SK-N-SH (cell line): Measurements from ENCODE around the gene NUP37. TPM values are rescaled to one million over a fixed set of nuclear protein-coding genes. Genes with fewer than 3 reads are reported as not detected.

Experiments used
- CTCF ChIA-PET: fragments of 300-600, 350-600 bp; formaldehyde crosslinking; extraction: SDS; loops from one replicate; lab custom pipeline; 2021; lab: Yijun Ruan, JAX
- POLR2A ChIA-PET: fragments of 350-600 bp; sonication (Branson Sonifier 250); formaldehyde crosslinking; extraction: SDS; loops from one replicate; lab custom pipeline; 2020; ENCODE audit warnings: antibody characterized with exemption, inconsistent platforms; lab: Yijun Ruan, JAX
- DNase-seq: peaks from one replicate; pipeline ENCODE4 v3.0.0; 2012
- H2AFZ ChIP-seq: fragments of 200-600 bp; sonication (generic); 2 replicates; pipeline ENCODE4 v1.8.1; 2016; ENCODE audit warnings: antibody characterized with exemption, mild to moderate bottlenecking, low read depth
- H3F3A ChIP-seq: fragments of 200-600 bp; sonication (generic); replicated peaks from 2 replicates; pipeline ENCODE3; 2016; ENCODE audit warnings: antibody characterized with exemption, mild to moderate bottlenecking; ENCODE audit not compliant: insufficient read depth
- H3K27ac ChIP-seq, 2 experiments: fragments of 200-500 bp in 1 of 2; fragments of 200-600 bp in 1 of 2; sonication (Bioruptor generic) in 1 of 2; sonication (generic), shearing (Covaris generic) in 1 of 2; 2 replicates each; pipeline versions ENCODE4 v1.5.1 to v1.6.1; 2014 to 2016; ENCODE audit warnings: low read depth in 2 of 2, inconsistent platforms in 1 of 2, low read length in 1 of 2, mild to moderate bottlenecking in 1 of 2, mixed read lengths in 1 of 2
- H3K27me3 ChIP-seq: fragments of 200-600 bp; sonication (generic), shearing (Covaris generic); 2 replicates; pipeline ENCODE4 v1.6.1; 2016; ENCODE audit warnings: mixed run types; ENCODE audit not compliant: insufficient read depth
- H3K36me3 ChIP-seq, 2 experiments: fragments of 200-500 bp in 1 of 2; fragments of 200-600 bp in 1 of 2; sonication (Bioruptor generic) in 1 of 2; sonication (generic) in 1 of 2; replicated peaks in 1 of 2; 2 replicates each; pipeline versions ENCODE3 to v1.5.1; 2014 to 2016; ENCODE audit warnings: low read length in 1 of 2, mild to moderate bottlenecking in 1 of 2; ENCODE audit not compliant: insufficient read depth in 2 of 2, control insufficient read depth in 1 of 2
- H3K4me1 ChIP-seq, 2 experiments: fragments of 200-500 bp in 1 of 2; fragments of 200-600 bp in 1 of 2; sonication (Bioruptor generic) in 1 of 2; sonication (generic), shearing (Covaris generic) in 1 of 2; 2 replicates each; pipeline versions ENCODE4 v1.5.1 to v1.6.1; 2014 to 2016; ENCODE audit warnings: low read depth in 1 of 2, low read length in 1 of 2, mixed run types in 1 of 2; ENCODE audit not compliant: insufficient read depth in 2 of 2, control insufficient read depth in 1 of 2
- H3K4me2 ChIP-seq: fragments of 200-600 bp; sonication (generic), shearing (Covaris generic); 2 replicates; pipeline ENCODE4 v1.6.1; 2017; ENCODE audit warnings: mixed run types
- H3K4me3 ChIP-seq, 2 experiments: fragments of 200-500 bp in 1 of 2; fragments of 200-600 bp in 1 of 2; sonication (Bioruptor generic) in 1 of 2; sonication (generic), shearing (Covaris generic) in 1 of 2; 2 replicates each; pipeline versions ENCODE4 v1.5.1 to v1.8.1; 2014 to 2016; ENCODE audit warnings: low read depth in 2 of 2, inconsistent platforms in 1 of 2, low read length in 1 of 2, mild to moderate bottlenecking in 1 of 2, mixed read lengths in 1 of 2, moderate library complexity in 1 of 2
- H3K79me2 ChIP-seq: fragments of 200-600 bp; sonication (generic); 2 replicates; pipeline ENCODE4 v1.8.1; 2017; ENCODE audit warnings: mild to moderate bottlenecking; ENCODE audit not compliant: insufficient read depth
- H3K9ac ChIP-seq: fragments of 200-600 bp; sonication (generic); 2 replicates; pipeline ENCODE4 v1.6.1; 2017; ENCODE audit warnings: mixed run types
- H3K9me2 ChIP-seq: fragments of 200-600 bp; sonication (generic); 2 replicates; pipeline ENCODE4 v1.6.1; 2017; ENCODE audit warnings: mixed run types
- H3K9me3 ChIP-seq: fragments of 200-600 bp; sonication (generic); 2 replicates; pipeline ENCODE4 v1.6.1; 2017; ENCODE audit warnings: mixed run types, mild to moderate bottlenecking, moderate library complexity
- H4K20me1 ChIP-seq: fragments of 200-600 bp; sonication (generic); 2 replicates; pipeline ENCODE4 v1.6.1; 2017; ENCODE audit warnings: mild to moderate bottlenecking, mixed run types; ENCODE audit not compliant: insufficient read depth
- CHD2 ChIP-seq: fragments of 150-350 bp; IDR thresholded peaks from 2 replicates; pipeline ENCODE4 v1.6.1; 2018; ENCODE audit warnings: low read length; ENCODE audit not compliant: partially characterized antibody
- CTCF ChIP-seq: fragments of 200-600 bp; sonication (generic); IDR thresholded peaks from 2 replicates; pipeline ENCODE4 v1.6.1; 2017; ENCODE audit warnings: antibody characterized with exemption, mild to moderate bottlenecking, moderate library complexity
- ELF1 ChIP-seq: IDR thresholded peaks from 2 replicates; pipeline ENCODE4 v1.4.0; 2012
- EP300 ChIP-seq, 2 experiments: IDR thresholded peaks; 2 replicates each; pipeline versions ENCODE4 v1.4.0 to v1.6.1; 2012; ENCODE audit warnings: borderline replicate concordance in 1 of 2, low read depth in 1 of 2, low read length in 1 of 2
- GABPA ChIP-seq: IDR thresholded peaks from 2 replicates; pipeline ENCODE4 v1.4.0; 2012; ENCODE audit warnings: low read depth, mild to moderate bottlenecking
- GATA2 ChIP-seq: sonication (generic); formaldehyde crosslinking; IDR thresholded peaks from 2 replicates; pipeline ENCODE4 v1.5.0; 2020; ENCODE audit warnings: mild to moderate bottlenecking, missing genetic modification reagents
- IRF3 ChIP-seq: fragments of 150-350 bp; IDR thresholded peaks from 2 replicates; pipeline ENCODE4 v1.6.1; 2016; ENCODE audit warnings: mild to moderate bottlenecking, low read depth, low read length
- POLR2AphosphoS5 ChIP-seq: IDR thresholded peaks from 2 replicates; pipeline ENCODE4 v1.6.1; 2012; ENCODE audit warnings: low read depth, low read length
- RXRA ChIP-seq: IDR thresholded peaks from 2 replicates; pipeline ENCODE4 v1.4.0; 2012; ENCODE audit warnings: low read depth, mild to moderate bottlenecking, borderline replicate concordance
- SMC3 ChIP-seq: IDR thresholded peaks from 2 replicates; pipeline ENCODE4 v1.6.1; 2012; ENCODE audit warnings: low read depth, low read length, improper control_type of control experiment
- TAF1 ChIP-seq: IDR thresholded peaks from 2 replicates; pipeline ENCODE4 v1.6.1; 2012; ENCODE audit warnings: low read depth, mild to moderate bottlenecking, low read length, moderate library complexity, borderline replicate concordance
- TCF12 ChIP-seq: IDR thresholded peaks from 2 replicates; pipeline ENCODE4 v1.4.0; 2012
- TEAD4 ChIP-seq: IDR thresholded peaks from 2 replicates; pipeline ENCODE4 v1.4.0; 2012; ENCODE audit warnings: mild to moderate bottlenecking, borderline replicate concordance; ENCODE audit not compliant: insufficient read depth
- USF1 ChIP-seq: IDR thresholded peaks from 2 replicates; pipeline ENCODE4 v1.4.0; 2012; ENCODE audit warnings: low read depth, borderline replicate concordance
- USF2 ChIP-seq: fragments of 150-350 bp; IDR thresholded peaks from 2 replicates; pipeline ENCODE4 v1.6.1; 2017; ENCODE audit warnings: antibody characterized with exemption, low read length, low read depth, borderline replicate concordance
- WGBS: methylation state at CpG from one replicate; pipeline ENCODE4 v1.1.6; 2017; ENCODE audit warnings: low lambda C conversion rate; 5-methylcytosine and 5-hydroxymethylcytosine counted together
- polyA plus RNA-seq, 3 experiments: library from polyadenylated mRNA; depleted of rRNA; stranded (reverse); fragments of >200 nt; gene quantifications; 2 replicates each; pipeline ENCODE4 v1.2.3, GENCODE V29; 2012

Gene NUP37
- polyA plus RNA-seq, 1 of the 3 experiments (the other 2 are of a cell fraction): 29.2 TPM

GRCh38 chr12:102061096-102061559 is 58.8 kb downstream of the NUP37 start:
- H3K4me3 ChIP-seq: peak overlapping the region; percentile 90 to 97
- H3K27me3 ChIP-seq: no peaks in the 10 kb centered on the region
- CTCF ChIA-PET: no interaction called here
- peaks cover 8 to 14% of the 10 kb centered on the region in 2 experiments for H3K36me3 ChIP-seq
- POLR2A ChIA-PET: interaction anchor here (1.2 kb wide), 1 partner anchor 58 kb away, joined by 3 read pairs; the partner anchor contains the start of gene NUP37
- H2AFZ ChIP-seq: peak overlapping the region; percentile 96
- H3K9me2 ChIP-seq: no peaks in the 10 kb centered on the region
- WGBS: 28% methylated on average over 9 of the region's 9 CpGs
- no peaks in the 10 kb centered on the region for H3F3A ChIP-seq
- no peak for DNase-seq
- no peaks in the 10 kb centered on the region for H3K79me2 ChIP-seq
- no peaks in the 10 kb centered on the region; a peak in 2 of 4 replicates for H3K4me1 ChIP-seq
- H4K20me1 ChIP-seq: no peaks in the 10 kb centered on the region
- H3K9ac ChIP-seq: peak overlapping the region; percentile 84
- H3K9me3 ChIP-seq: no peaks in the 10 kb centered on the region
- TF ChIP-seq TEAD4: no peak
- no peak for TF ChIP-seq TCF12
- no peak for TF ChIP-seq USF2
- no peak for TF ChIP-seq POLR2AphosphoS5
- no peak for TF ChIP-seq EP300 (IDR thresholded peaks at IDR 0.05; ENCODE audit: borderline replicate concordance in 1 of 2, low read depth in 1 of 2, low read length in 1 of 2)
- no peak for TF ChIP-seq GATA2 (CRISPR knock-in tag)
- TF ChIP-seq ELF1: no peak
- peak overlapping the region; percentile 92 for H3K4me2 ChIP-seq
- peak overlapping the region; percentile 24 to 81; a peak in 2 of 4 replicates for H3K27ac ChIP-seq

- TF ChIP-seq USF1 (no peak), RXRA (no peak), CTCF (no peak), IRF3 (no peak), GATA2 (CRISPR knock-in tag) (no peak), ELF1 (no peak), TCF12 (no peak), TEAD4 (no peak), TAF1 (no peak), GABPA (no peak), SMC3 (no peak), CHD2 (no peak)
- POLR2A ChIA-PET: no interaction called here
- no peaks in the 10 kb centered on the region; a peak in 2 of 4 replicates for H3K4me1 ChIP-seq
Measured at GRCh38 chr12:102059343-102059742, 60.6 kb downstream of the NUP37 start.

More at GRCh38 chr12:102059343-102059742, 60.6 kb downstream of the NUP37 start:
- CTCF ChIA-PET: no interaction called here
- Histone ChIP-seq H3K9me2 (no peaks in the 10 kb centered on the region), H3F3A (no peaks in the 10 kb centered on the region), H3K36me3 (peaks cover 14 to 27% of the 10 kb centered on the region in 2 experiments), H3K79me2 (no peaks in the 10 kb centered on the region), H3K27me3 (no peaks in the 10 kb centered on the region), H3K9ac (no peak overlapping the region), H4K20me1 (no peaks in the 10 kb centered on the region), H3K4me3 (no peak overlapping the region), H3K9me3 (no peaks in the 10 kb centered on the region), H3K27ac (no peak overlapping the region), H3K4me2 (no peak overlapping the region), H2AFZ (no peak overlapping the region)
- no peak for DNase-seq
